WI38 (cell line): ENCODE data around the gene WNT5A.
A peak's percentile ranks its signal among the peaks of the same experiment; 100 is the strongest.

Experiments
- H3K4me3 ChIP-seq: 2 replicates; pipeline ENCODE4 v1.5.1; 2011; ENCODE audit warnings: low read depth, mild to moderate bottlenecking, control low read depth, low read length
- TF ChIP-seq, protein P1 (sequence below): IDR thresholded peaks from 2 replicates; pipeline ENCODE4 v1.5.1; 2012; ENCODE audit warnings: low read depth, mild to moderate bottlenecking, control low read depth, low read length

Gene WNT5A

DNA sequence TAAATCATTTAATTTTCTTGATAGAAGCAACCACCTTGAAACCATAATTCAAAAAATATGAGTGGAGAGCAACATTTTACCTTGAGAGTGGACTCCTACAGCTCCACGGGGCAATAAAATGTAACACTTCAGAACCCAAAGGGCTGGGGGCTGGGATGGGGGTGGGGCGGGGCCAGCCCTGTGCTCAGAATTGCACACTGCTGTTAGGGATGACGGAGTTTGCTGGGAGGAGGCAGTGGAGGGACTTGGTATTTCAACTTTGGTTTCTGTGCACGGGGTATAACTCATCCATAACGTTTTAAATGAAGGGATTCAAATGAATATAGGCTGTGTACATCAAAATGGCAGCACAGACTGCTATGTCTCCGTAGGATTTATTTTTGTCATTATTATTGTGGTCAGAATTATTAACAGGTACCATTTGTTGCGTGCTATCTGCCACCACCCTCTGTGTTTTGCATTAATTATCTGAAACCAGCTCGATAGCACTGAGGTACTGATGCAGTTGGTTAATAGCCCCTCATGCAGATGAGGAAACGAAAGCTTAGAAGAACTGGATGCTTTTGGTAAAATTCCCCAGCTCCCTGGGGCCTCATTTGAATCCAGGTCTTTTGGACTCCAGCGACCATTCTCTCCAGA lies 29.4 kb upstream of the WNT5A start:
- TF ChIP-seq, protein P1, sequence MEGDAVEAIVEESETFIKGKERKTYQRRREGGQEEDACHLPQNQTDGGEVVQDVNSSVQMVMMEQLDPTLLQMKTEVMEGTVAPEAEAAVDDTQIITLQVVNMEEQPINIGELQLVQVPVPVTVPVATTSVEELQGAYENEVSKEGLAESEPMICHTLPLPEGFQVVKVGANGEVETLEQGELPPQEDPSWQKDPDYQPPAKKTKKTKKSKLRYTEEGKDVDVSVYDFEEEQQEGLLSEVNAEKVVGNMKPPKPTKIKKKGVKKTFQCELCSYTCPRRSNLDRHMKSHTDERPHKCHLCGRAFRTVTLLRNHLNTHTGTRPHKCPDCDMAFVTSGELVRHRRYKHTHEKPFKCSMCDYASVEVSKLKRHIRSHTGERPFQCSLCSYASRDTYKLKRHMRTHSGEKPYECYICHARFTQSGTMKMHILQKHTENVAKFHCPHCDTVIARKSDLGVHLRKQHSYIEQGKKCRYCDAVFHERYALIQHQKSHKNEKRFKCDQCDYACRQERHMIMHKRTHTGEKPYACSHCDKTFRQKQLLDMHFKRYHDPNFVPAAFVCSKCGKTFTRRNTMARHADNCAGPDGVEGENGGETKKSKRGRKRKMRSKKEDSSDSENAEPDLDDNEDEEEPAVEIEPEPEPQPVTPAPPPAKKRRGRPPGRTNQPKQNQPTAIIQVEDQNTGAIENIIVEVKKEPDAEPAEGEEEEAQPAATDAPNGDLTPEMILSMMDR, result no peak
- no peak overlapping the region for H3K4me3 ChIP-seq

DNA sequence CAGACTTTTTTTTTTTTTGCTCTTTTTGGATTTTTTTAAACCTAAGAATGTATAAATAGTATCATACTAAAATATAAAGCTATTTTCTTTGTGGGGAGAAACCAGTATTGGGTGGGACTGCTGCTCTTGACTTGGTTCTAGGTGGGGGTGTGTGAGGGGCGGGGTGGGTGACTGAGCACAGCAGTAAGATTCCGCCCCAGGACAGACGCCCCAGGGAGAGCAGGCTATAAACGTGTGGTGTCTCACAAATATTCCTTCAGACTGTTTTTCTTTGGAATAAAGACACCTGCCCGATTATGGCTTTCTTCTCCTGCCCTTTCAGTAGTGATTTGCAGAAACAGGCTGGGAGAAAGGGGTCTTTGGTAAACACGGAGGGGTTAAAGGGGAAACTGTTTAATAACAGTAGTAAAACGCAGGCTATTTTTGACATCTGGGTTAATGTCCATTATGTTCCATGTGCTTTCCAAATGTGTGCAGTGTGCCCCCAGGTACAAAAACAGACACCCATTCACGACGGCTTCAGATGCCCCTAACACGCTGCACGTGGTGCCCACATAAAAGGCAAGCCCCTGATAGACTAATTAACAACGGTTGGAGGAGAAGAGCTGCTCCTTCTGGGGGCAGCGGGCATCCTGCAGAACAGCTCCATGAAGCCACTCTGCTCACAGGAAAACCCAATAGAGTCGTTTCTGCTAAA lies 28.6 kb upstream of the WNT5A start:
- TF ChIP-seq, protein P1, result no peak
- H3K4me3 ChIP-seq, result no peak overlapping the region

DNA sequence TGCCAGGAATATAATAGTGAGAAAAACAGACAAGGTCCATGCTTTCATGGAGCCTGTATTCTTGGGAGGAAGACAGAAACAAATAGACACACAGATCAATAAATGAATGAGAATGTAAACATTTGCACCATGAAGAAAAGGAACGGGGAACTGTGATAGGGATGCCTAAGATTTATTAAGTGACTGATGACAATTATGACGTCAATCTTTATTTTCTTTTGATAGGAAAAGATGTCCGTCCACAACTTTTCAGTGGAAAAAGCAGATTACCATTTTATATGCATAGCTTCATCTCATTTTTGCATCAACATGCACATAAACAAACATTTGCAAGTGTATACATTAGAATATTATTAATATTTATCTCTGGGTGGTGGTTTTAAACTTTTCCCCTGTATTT lies 27.9 kb upstream of the WNT5A start:
- H3K4me3 ChIP-seq, result no peak overlapping the region
- TF ChIP-seq, protein P1, result no peak

DNA sequence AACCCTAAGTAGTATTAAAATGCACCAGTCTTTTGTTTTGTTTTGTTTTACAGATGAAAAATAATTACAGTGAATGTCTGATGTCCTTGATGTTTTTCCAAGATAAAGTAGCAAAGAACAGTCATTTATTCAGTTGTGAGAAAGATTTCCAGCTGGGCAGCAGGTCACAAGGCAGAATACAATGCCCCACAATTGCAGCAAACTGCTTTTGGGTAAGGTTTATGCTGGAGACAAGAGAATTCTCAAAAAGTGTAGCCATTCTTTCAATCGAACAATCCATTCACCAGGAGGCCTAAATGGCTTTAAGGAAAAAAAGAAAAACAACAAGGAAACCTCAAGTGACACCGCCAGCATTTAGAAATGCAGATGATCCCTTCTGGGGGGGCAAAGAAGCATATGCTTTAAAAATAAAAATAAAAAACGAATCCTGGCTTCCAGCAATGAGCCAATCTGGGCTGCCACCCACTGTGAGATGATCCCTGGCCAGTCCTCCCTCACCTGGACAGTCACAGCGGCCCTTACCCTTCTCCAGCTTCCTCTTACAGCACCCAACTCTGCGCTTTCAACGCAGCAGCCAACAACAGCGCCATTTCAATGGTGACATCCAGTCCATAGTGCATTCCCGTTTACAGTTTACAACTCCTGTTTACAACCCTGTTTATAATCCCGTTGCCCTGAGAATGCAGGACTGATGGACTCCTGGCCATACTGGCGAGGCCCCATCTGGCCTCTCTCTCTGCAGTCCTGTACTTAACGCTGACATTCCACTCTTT lies 25.7 kb upstream of the WNT5A start:
- TF ChIP-seq, protein P1, result no peak
- H3K4me3 ChIP-seq, result no peak overlapping the region

DNA sequence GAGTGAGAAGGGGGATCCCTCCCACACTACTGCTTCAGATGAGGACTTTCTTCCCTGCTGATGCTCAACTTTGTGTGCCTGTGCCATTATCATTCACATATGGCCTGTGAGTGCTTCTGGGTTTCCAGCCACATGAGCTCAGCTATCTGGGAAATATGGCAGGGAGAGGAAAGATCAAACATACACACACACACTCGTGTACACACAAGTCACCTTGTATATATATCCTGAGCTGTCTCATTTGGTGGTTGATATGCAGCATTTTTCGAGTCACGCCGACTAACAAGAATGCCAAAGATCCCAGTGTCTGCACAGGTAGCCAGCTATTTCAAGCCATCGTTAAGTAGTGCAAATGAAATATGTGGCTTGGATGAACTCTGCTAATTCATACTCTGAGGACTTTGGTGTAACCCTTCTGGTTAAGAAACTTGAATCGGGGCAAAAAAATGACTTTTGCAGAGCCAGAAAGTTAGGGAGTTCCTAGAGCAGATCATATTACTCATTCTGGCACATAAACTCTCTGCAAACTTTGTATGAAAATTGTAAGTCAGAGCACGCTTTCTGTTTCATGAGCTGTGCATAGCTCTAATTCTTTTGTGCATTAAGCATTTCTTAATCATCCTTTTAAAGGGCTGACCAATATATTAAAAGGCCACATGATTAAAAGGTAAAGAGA lies 24.9 kb upstream of the WNT5A start:
- H3K4me3 ChIP-seq, result peak overlapping the region; percentile 40
- TF ChIP-seq, protein P1, result no peak

DNA sequence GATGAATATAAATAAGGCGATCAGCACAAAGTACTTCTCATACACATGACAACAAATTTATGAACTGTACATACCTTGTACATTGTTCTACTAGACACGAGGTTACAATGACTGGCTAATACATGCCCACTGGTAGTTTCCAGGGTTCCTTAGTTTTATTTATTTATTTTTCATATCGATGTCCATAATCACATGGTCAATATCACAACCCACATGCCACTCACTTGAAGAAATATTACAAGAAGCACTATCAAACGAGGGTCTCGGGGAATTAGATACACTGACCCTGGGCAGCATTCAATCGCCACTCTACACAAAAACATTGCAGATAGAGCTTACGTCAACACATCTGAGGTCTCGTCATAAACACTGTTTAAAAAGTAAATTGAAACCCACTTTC lies 21.2 kb upstream of the WNT5A start:
- no peak overlapping the region for H3K4me3 ChIP-seq
- TF ChIP-seq, protein P1, result no peak
